H9 (cell line): ENCODE measurements around the gene NAA60. TPM values are rescaled to one million over a fixed set of nuclear protein-coding genes. Genes with fewer than 3 reads are reported as not detected.
"Not testable (repeated sequence)": the region's sequence is repeated elsewhere in the genome, so short reads cannot be mapped to it uniquely, and the experiment has no call there.

Source experiments
- DNase-seq: peaks from one replicate; pipeline ENCODE4 v3.0.0-alpha.2; 2017
- H2AFZ ChIP-seq: one replicate; pipeline ENCODE4 v1.6.1; 2013; ENCODE audit warnings: mild to moderate bottlenecking, low read length, control low read depth, moderate library complexity
- H2AK5ac ChIP-seq: 2 replicates; pipeline ENCODE4 v1.6.1; 2013; ENCODE audit warnings: low read length, control low read depth, mixed read lengths; ENCODE audit not compliant: insufficient read length
- H2BK120ac ChIP-seq: one replicate; pipeline ENCODE4 v1.6.1; 2013; ENCODE audit warnings: low read depth, mild to moderate bottlenecking, low read length, control low read depth, inconsistent platforms; ENCODE audit not compliant: poor library complexity, severe bottlenecking
- H2BK12ac ChIP-seq: 2 replicates; pipeline ENCODE4 v1.6.1; 2013; ENCODE audit warnings: low read length, control low read depth, mixed read lengths, low read depth; ENCODE audit not compliant: insufficient read length
- H2BK15ac ChIP-seq: 2 replicates; pipeline ENCODE4 v1.6.1; 2013; ENCODE audit warnings: low read depth, low read length, control low read depth
- H2BK20ac ChIP-seq: one replicate; pipeline ENCODE4 v1.6.1; 2013; ENCODE audit warnings: low read depth, mild to moderate bottlenecking, low read length, control low read depth, inconsistent platforms; ENCODE audit not compliant: poor library complexity, severe bottlenecking
- H2BK5ac ChIP-seq: 2 replicates; pipeline ENCODE4 v1.6.1; 2013; ENCODE audit warnings: low read length, control low read depth, mixed read lengths; ENCODE audit not compliant: insufficient read length
- H3K14ac ChIP-seq: 2 replicates; pipeline ENCODE4 v1.6.1; 2013; ENCODE audit warnings: low read length, control low read depth; ENCODE audit not compliant: insufficient read depth
- H3K18ac ChIP-seq: 2 replicates; pipeline ENCODE4 v1.6.1; 2013; ENCODE audit warnings: low read depth, mild to moderate bottlenecking, mixed read lengths, low read length, control low read depth; ENCODE audit not compliant: insufficient read length
- H3K23ac ChIP-seq: 2 replicates; pipeline ENCODE4 v1.6.1; 2013; ENCODE audit warnings: low read length, control low read depth, mixed read lengths, low read depth; ENCODE audit not compliant: insufficient read length
- H3K23me2 ChIP-seq: 2 replicates; pipeline ENCODE4 v1.6.1; 2013; ENCODE audit warnings: low read depth, mild to moderate bottlenecking, mixed read lengths, low read length, control low read depth; ENCODE audit not compliant: insufficient read length, poor library complexity, severe bottlenecking
- H3K27ac ChIP-seq: 2 replicates; pipeline ENCODE4 v1.5.1; 2013; ENCODE audit warnings: low read length, control low read depth, mixed read lengths, low read depth; ENCODE audit not compliant: insufficient read length
- H3K27me3 ChIP-seq: 2 replicates; pipeline ENCODE4 v1.6.1; 2013; ENCODE audit warnings: low read length, control low read depth, inconsistent platforms; ENCODE audit not compliant: insufficient read depth
- H3K4ac ChIP-seq: 2 replicates; pipeline ENCODE4 v1.6.1; 2013; ENCODE audit warnings: low read depth, mild to moderate bottlenecking, control low read depth, inconsistent platforms, low read length, moderate library complexity
- H3K4me1 ChIP-seq: 2 replicates; pipeline ENCODE4 v1.6.1; 2013; ENCODE audit warnings: low read length, control low read depth, inconsistent platforms; ENCODE audit not compliant: insufficient read depth
- H3K4me2 ChIP-seq: 2 replicates; pipeline ENCODE4 v1.6.1; 2013; ENCODE audit warnings: low read length, control low read depth, mixed read lengths; ENCODE audit not compliant: insufficient read length, insufficient read depth
- H3K56ac ChIP-seq: 2 replicates; pipeline ENCODE4 v1.6.1; 2013; ENCODE audit warnings: low read depth, mild to moderate bottlenecking, mixed read lengths, low read length, control low read depth; ENCODE audit not compliant: insufficient read length
- H3K79me1 ChIP-seq: 2 replicates; pipeline ENCODE4 v1.6.1; 2013; ENCODE audit warnings: low read depth, mild to moderate bottlenecking, moderate library complexity, low read length, control low read depth, inconsistent platforms; ENCODE audit not compliant: insufficient read depth, poor library complexity, severe bottlenecking
- H3K79me2 ChIP-seq: 2 replicates; pipeline ENCODE4 v1.6.1; 2013; ENCODE audit warnings: low read length, control low read depth, inconsistent platforms; ENCODE audit not compliant: insufficient read depth
- H3K9ac ChIP-seq: 2 replicates; pipeline ENCODE4 v1.6.1; 2013; ENCODE audit warnings: low read length, control low read depth, mixed read lengths; ENCODE audit not compliant: insufficient read length; ENCODE audit errors: extremely low read depth
- H3K9me3 ChIP-seq: one replicate; pipeline ENCODE4 v1.6.1; 2013; ENCODE audit warnings: low read depth, low read length, inconsistent platforms; ENCODE audit not compliant: control insufficient read depth
- H3T11ph ChIP-seq: one replicate; pipeline ENCODE4 v1.6.1; 2013; ENCODE audit warnings: mild to moderate bottlenecking, low read length, control low read depth, inconsistent platforms
- H4K20me1 ChIP-seq: one replicate; pipeline ENCODE4 v1.6.1; 2013; ENCODE audit not compliant: control insufficient read depth, insufficient read length, insufficient read depth
- H4K5ac ChIP-seq: 2 replicates; pipeline ENCODE4 v1.6.1; 2013; ENCODE audit warnings: low read depth, mild to moderate bottlenecking, mixed read lengths, low read length, control low read depth; ENCODE audit not compliant: insufficient read length
- H4K8ac ChIP-seq: replicated peaks from 2 replicates; pipeline ENCODE4 v1.6.1; 2013; ENCODE audit warnings: low read length, control low read depth, mixed read lengths, low read depth; ENCODE audit not compliant: insufficient read length
- H4K91ac ChIP-seq: 2 replicates; pipeline ENCODE4 v1.6.1; 2013; ENCODE audit warnings: low read depth, mild to moderate bottlenecking, moderate library complexity, mixed read lengths, low read length, control low read depth; ENCODE audit not compliant: insufficient read length
- H3K27ac Mint-ChIP-seq, 3 experiments: 2 replicates in 2 of 3; 3 replicates in 1 of 3; pipeline ENCODE4 v1.8.0; 2020 to 2021; ENCODE audit warnings: mixed read lengths in 3 of 3, mild to moderate bottlenecking in 1 of 3, moderate library complexity in 1 of 3
- H3K27me3 Mint-ChIP-seq: 2 replicates; pipeline ENCODE4 v1.8.0; 2021; ENCODE audit warnings: low read depth, mild to moderate bottlenecking, moderate library complexity, mixed read lengths
- H3K36me3 Mint-ChIP-seq, 3 experiments: 2 replicates in 2 of 3; 3 replicates in 1 of 3; pipeline ENCODE4 v1.8.0; 2020 to 2021; ENCODE audit warnings: low read depth in 3 of 3, mixed read lengths in 3 of 3; ENCODE audit not compliant: insufficient read depth in 1 of 3
- H3K4me1 Mint-ChIP-seq, 2 experiments: 2 replicates each; pipeline ENCODE4 v1.8.0; 2020; ENCODE audit warnings: mixed read lengths in 2 of 2
- H3K4me3 Mint-ChIP-seq, 2 experiments: 2 replicates in 1 of 2; 3 replicates in 1 of 2; pipeline ENCODE4 v1.8.0; 2020 to 2021; ENCODE audit warnings: mild to moderate bottlenecking in 2 of 2, mixed read lengths in 2 of 2, moderate library complexity in 1 of 2
- H3K9me3 Mint-ChIP-seq, 2 experiments: 2 replicates in 1 of 2; 3 replicates in 1 of 2; pipeline ENCODE4 v1.8.0; 2020; ENCODE audit warnings: mild to moderate bottlenecking in 2 of 2, mixed read lengths in 2 of 2, moderate library complexity in 1 of 2
- WGBS: extraction: QIAGEN DNeasy Blood & Tissue Kit; methylation state at CpG from one replicate; pipeline ENCODE4 v1.1.7; 2013; ENCODE audit warnings: missing lambda C conversion rate, low lambda C conversion rate, mixed read lengths; ENCODE audit not compliant: insufficient read length; ENCODE audit errors: extremely low coverage; 5-methylcytosine and 5-hydroxymethylcytosine counted together
- total RNA-seq: library from RNA; stranded (reverse); gene quantifications from 2 replicates; pipeline ENCODE4 v1.2.1, GENCODE V29; 2021
- TF ChIP-seq, protein P1 (sequence below): fragments of 200-600 bp; sonication (generic); conservative IDR thresholded peaks from 3 replicates; pipeline ENCODE4 v1.8.0; 2021; ENCODE audit warnings: antibody characterized with exemption, mild to moderate bottlenecking

The NAA60 gene
- total RNA-seq, 1 experiment from 2014 or later: 49.3 TPM

DNA sequence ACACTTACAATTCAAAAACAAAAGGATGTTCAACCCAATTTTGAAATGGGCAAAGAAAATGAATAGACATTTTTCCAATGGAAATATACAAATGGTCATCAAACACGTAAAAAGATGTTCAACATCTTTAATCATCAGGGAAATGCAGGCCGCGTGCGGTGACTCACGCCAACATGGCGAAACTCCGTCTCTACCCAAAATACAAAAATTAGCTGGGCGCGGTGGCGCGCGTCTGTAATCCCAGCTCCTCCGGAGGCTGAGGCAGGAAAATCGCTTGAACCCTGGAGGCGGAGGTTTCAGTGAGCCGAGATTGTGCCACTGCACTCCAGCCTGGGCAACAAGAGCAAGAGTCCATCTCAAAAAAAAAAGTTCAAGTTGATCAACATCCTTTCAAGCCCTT, 55.5 kb downstream of the NAA60 start:
- no peak overlapping the region for H3K27ac ChIP-seq
- TF ChIP-seq, protein P1, sequence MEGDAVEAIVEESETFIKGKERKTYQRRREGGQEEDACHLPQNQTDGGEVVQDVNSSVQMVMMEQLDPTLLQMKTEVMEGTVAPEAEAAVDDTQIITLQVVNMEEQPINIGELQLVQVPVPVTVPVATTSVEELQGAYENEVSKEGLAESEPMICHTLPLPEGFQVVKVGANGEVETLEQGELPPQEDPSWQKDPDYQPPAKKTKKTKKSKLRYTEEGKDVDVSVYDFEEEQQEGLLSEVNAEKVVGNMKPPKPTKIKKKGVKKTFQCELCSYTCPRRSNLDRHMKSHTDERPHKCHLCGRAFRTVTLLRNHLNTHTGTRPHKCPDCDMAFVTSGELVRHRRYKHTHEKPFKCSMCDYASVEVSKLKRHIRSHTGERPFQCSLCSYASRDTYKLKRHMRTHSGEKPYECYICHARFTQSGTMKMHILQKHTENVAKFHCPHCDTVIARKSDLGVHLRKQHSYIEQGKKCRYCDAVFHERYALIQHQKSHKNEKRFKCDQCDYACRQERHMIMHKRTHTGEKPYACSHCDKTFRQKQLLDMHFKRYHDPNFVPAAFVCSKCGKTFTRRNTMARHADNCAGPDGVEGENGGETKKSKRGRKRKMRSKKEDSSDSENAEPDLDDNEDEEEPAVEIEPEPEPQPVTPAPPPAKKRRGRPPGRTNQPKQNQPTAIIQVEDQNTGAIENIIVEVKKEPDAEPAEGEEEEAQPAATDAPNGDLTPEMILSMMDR: no peak
- no peaks in the 10 kb centered on the region for H3K79me1 ChIP-seq
- H3K27me3 ChIP-seq: no peaks in the 10 kb centered on the region
- no peak overlapping the region for H2BK5ac ChIP-seq
- H3K9me3 Mint-ChIP-seq: no peaks in the 10 kb centered on the region
- H3K56ac ChIP-seq: no peak overlapping the region
- no peak overlapping the region for H3K4me2 ChIP-seq
- no peak overlapping the region for H3K23ac ChIP-seq
- no peak overlapping the region for H3K4ac ChIP-seq
- no peak overlapping the region for H2AFZ ChIP-seq
- no peaks in the 10 kb centered on the region; the same call in 1 of the 2 replicates for H3K4me1 ChIP-seq
- H4K91ac ChIP-seq: no peak overlapping the region
- H2BK20ac ChIP-seq: no peak overlapping the region
- H2BK15ac ChIP-seq: no peak overlapping the region
- H4K8ac ChIP-seq: no peak overlapping the region
- no peak overlapping the region for H3K27ac Mint-ChIP-seq
- H3K18ac ChIP-seq: no peak overlapping the region
- no peak overlapping the region for H2BK12ac ChIP-seq
- H3K36me3 Mint-ChIP-seq: no peaks in the 10 kb centered on the region
- no peaks in the 10 kb centered on the region for H3K9me3 ChIP-seq
- H3K14ac ChIP-seq: no peak overlapping the region
- H3K27me3 Mint-ChIP-seq: peaks cover 10% of the 10 kb centered on the region; the same call in 1 of the 2 replicates
- H3K4me3 Mint-ChIP-seq: no peak overlapping the region
- H2AK5ac ChIP-seq: no peak overlapping the region
- H3K4me1 Mint-ChIP-seq: peaks cover 12 to 18% of the 10 kb centered on the region in 2 experiments
- peaks cover 4% of the 10 kb centered on the region for H3K23me2 ChIP-seq
- H3K79me2 ChIP-seq: no peaks in the 10 kb centered on the region
- H4K20me1 ChIP-seq: no peaks in the 10 kb centered on the region
- DNase-seq: no peak
- H4K5ac ChIP-seq: no peak overlapping the region
- H3K9ac ChIP-seq: no peak overlapping the region
- no peak overlapping the region for H3T11ph ChIP-seq
- no CpG with 5 or more reads among the region's 16 CpGs for WGBS
- H2BK120ac ChIP-seq: no peak overlapping the region

DNA sequence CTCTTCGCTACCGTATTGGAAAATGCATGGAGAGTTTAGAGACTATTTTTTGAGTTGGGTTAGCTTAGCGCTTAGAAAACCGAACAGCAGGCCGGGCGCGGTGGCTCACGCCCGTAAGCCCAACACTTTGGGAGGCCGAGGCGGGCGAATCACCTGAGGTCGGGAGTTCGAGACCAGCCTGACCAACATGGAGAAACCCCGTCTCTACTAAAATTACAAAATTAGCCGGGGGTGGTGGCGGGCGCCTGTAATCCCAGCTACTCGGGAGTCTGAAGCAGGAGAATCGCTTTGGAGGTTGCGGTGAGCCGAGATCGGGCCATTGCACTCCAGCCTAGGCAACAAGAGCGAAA, 57.9 kb downstream of the NAA60 start:
- Mint-ChIP-seq H3K27me3 (peaks cover 10% of the 10 kb centered on the region; the same call in 1 of the 2 replicates), H3K4me3 (peak overlapping the region; percentile 89 to 92), H3K27ac (peak overlapping the region; percentile 87 to 95 (median 94); a peak in 6 of 7 replicates), H3K36me3 (peaks cover 0 to 15% (median 4%) of the 10 kb centered on the region in 3 experiments; a peak in 3 of 7 replicates), H3K4me1 (peaks cover 12 to 16% of the 10 kb centered on the region in 2 experiments)
- not testable (repeated sequence) for H3K9me3 Mint-ChIP-seq, H2BK12ac ChIP-seq, H3K79me1 ChIP-seq, H3K4ac ChIP-seq, H3K23ac ChIP-seq, H3K4me1 ChIP-seq, H3K14ac ChIP-seq, H4K91ac ChIP-seq, H3K23me2 ChIP-seq, H3K56ac ChIP-seq, H4K8ac ChIP-seq, DNase-seq, H3T11ph ChIP-seq, H2BK20ac ChIP-seq, H4K5ac ChIP-seq, H3K9me3 ChIP-seq, H3K27ac ChIP-seq, H3K79me2 ChIP-seq, H3K27me3 ChIP-seq, H2AFZ ChIP-seq, H2BK120ac ChIP-seq, H2AK5ac ChIP-seq, H4K20me1 ChIP-seq, H2BK5ac ChIP-seq, H3K18ac ChIP-seq, H2BK15ac ChIP-seq
- no CpG with 5 or more reads among the region's 24 CpGs for WGBS
- Histone ChIP-seq H3K9ac (peak overlapping the region; percentile 9), H3K4me2 (peak overlapping the region; percentile 36)
